Stomach smooth muscle (tissue), 2 donors: ENCODE results near the gene ZGLP1.

Experiments
- H3K27ac ChIP-seq: one replicate; pipeline ENCODE4 v1.7.0; 2013; ENCODE audit warnings: mild to moderate bottlenecking, low read length, inconsistent platforms
- H3K27me3 ChIP-seq, 2 donors: one replicate each; pipeline ENCODE4 v1.7.0; 2013; ENCODE audit warnings: low read length in 2 of 2; ENCODE audit not compliant: insufficient read depth in 2 of 2, control insufficient read depth in 1 of 2
- H3K36me3 ChIP-seq, 2 donors: one replicate each; pipeline ENCODE4 v1.7.0; 2013; ENCODE audit warnings: low read length in 2 of 2; ENCODE audit not compliant: control insufficient read depth in 2 of 2, insufficient read depth in 2 of 2
- H3K4me1 ChIP-seq: one replicate; pipeline ENCODE4 v1.7.0; 2013; ENCODE audit warnings: low read length; ENCODE audit not compliant: control insufficient read depth, insufficient read depth
- H3K4me3 ChIP-seq, 2 donors: one replicate each; pipeline ENCODE4 v1.7.0; 2013; ENCODE audit warnings: low read length in 2 of 2
- H3K9ac ChIP-seq, 2 donors: one replicate each; pipeline ENCODE4 v1.7.0; 2013; ENCODE audit warnings: low read length in 2 of 2, mild to moderate bottlenecking in 1 of 2
- H3K9me3 ChIP-seq, 2 donors: one replicate each; pipeline ENCODE4 v1.7.0; 2013; ENCODE audit warnings: low read length in 2 of 2; ENCODE audit not compliant: control insufficient read depth in 2 of 2
- donor health status: healthy.
- donor health status: Pancreatic carcinoma.

ZGLP1 gene

DNA sequence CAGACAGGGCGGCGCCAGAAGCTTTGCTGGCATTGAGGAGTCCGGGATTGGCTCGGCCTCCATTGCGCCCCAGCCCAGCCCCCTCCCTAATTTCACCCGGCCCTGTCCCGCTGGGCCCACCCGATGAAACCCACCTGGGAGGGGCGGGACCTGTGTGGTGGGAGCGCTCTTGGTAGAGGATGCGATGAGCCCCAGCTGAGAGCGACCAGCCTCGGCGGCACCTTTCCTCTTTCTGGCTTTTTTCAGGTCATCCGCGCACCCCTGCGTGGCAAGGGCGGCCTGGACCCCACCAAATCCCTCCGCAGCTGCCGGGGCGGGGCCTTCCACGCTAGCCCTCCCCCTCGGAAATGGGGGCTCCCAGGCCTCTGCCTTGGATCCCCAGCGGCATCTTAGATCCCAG is at the start of gene ZGLP1:
ZGLP1 (minus strand) TSS at position 393 of the 400 bp plus-strand sequence.
- Histone ChIP-seq H3K27ac (no peak within 1 kb of the TSS), H3K9me3 (no peaks in the 10 kb centered on the region), H3K36me3 (peaks cover 3 to 6% of the 10 kb centered on the region in 2 donors), H3K9ac (no peak within 1 kb of the TSS), H3K27me3 (no peaks in the 10 kb centered on the region), H3K4me3 (no peak within 1 kb of the TSS), H3K4me1 (peaks cover 2% of the 10 kb centered on the region)

- no peak overlapping the region for H3K9ac ChIP-seq
- no peak overlapping the region for H3K27ac ChIP-seq
- no peaks in the 10 kb centered on the region for H3K4me1 ChIP-seq
- peaks cover 11 to 24% of the 10 kb centered on the region in 2 donors for H3K36me3 ChIP-seq
- no peak overlapping the region for H3K4me3 ChIP-seq
- no peaks in the 10 kb centered on the region for H3K9me3 ChIP-seq
- H3K27me3 ChIP-seq = no peaks in the 10 kb centered on the region
Observed at GRCh38 chr19:10356431-10356830, 46.8 kb upstream of the ZGLP1 start.

GRCh38 chr19:10353793-10354391 is 44.3 kb upstream of the ZGLP1 start:
- Histone ChIP-seq H3K4me1 (no peaks in the 10 kb centered on the region), H3K27me3 (no peaks in the 10 kb centered on the region), H3K36me3 (peaks cover 13 to 28% of the 10 kb centered on the region in 2 donors), H3K27ac (no peak overlapping the region), H3K9ac (no peak overlapping the region), H3K9me3 (no peaks in the 10 kb centered on the region), H3K4me3 (no peak overlapping the region)

- Histone ChIP-seq H3K4me1 (no peaks in the 10 kb centered on the region), H3K36me3 (peaks cover 13 to 27% of the 10 kb centered on the region in 2 donors), H3K27me3 (no peaks in the 10 kb centered on the region), H3K9me3 (no peaks in the 10 kb centered on the region), H3K4me3 (peak overlapping the region in 1 of 2 donors; percentile 8), H3K27ac (no peak overlapping the region), H3K9ac (no peak overlapping the region)
Observed at GRCh38 chr19:10352764-10353671, 43.4 kb upstream of the ZGLP1 start.

DNA sequence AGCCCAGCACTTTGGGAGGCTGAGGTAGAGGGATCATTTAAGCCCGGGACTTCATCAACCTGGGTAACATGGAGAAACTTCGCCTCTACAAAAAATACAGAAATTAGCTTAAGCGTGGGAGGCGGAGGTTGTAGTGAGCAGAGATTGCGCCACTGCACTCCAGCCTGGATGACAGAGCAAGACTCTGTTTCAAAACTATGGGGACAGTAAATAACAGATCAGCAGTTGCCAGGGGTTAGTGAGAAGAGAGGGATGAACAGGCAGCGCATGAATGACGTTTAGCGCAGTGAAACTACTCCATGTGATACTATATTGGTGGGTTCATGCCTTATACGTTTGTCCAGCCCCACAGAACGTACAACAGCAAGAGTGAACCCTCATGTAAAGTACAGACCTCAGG is 36.9 kb upstream of the ZGLP1 start:
- Histone ChIP-seq H3K9ac (no peak overlapping the region), H3K4me1 (no peaks in the 10 kb centered on the region), H3K36me3 (peaks cover 7 to 12% of the 10 kb centered on the region in 2 donors), H3K4me3 (no peak overlapping the region), H3K9me3 (no peaks in the 10 kb centered on the region), H3K27ac (no peak overlapping the region), H3K27me3 (no peaks in the 10 kb centered on the region)

DNA sequence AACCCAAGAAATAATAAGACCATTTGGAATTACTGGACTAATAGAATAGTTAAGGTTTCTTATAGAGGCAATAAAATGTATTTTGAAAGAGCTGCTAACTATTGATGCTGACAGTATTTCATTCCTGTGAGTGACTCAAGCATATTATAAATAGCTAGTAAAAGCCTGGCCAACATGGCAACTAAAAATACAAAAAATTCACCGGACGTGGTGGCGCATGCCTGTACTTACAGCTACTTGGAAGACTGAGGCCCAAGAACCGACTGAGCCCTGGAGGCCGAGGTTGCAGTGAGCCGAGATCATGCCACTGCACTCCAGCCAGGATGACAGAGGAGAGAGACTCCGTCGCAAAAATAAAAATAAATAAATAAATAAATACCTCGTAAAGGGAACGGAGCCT is 35.2 kb upstream of the ZGLP1 start:
- Histone ChIP-seq H3K36me3 (peaks cover 0 to under 1% of the 10 kb centered on the region in 2 donors), H3K27ac (no peak overlapping the region), H3K9me3 (no peaks in the 10 kb centered on the region), H3K9ac (no peak overlapping the region), H3K4me1 (no peaks in the 10 kb centered on the region), H3K27me3 (no peaks in the 10 kb centered on the region), H3K4me3 (no peak overlapping the region)

DNA sequence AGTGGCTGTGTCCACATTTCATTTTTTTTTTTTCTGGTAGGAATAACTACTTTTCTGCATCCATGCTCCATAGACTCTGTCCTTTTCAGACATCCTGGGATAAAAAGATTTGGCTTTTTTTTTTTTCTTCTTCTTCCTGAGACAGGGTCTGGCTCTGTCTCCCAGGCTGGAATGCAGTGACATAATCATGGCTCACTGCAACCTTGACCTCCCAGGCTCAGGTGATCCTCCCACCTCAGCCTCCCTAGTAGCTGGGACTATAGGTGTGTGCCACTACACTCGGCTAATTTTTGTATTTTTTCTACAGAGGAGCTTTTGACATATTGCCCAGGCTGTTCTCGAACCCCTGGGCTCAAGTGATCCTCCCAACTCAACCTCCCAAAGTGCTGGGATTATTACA is 33.9 kb upstream of the ZGLP1 start:
- H3K9me3 ChIP-seq = no peaks in the 10 kb centered on the region
- H3K4me1 ChIP-seq = no peaks in the 10 kb centered on the region

GRCh38 chr19:10339977-10340376 is 30.4 kb upstream of the ZGLP1 start:
- Histone ChIP-seq H3K4me1 (peaks cover 3% of the 10 kb centered on the region), H3K9ac (no peak overlapping the region), H3K27ac (no peak overlapping the region), H3K36me3 (no peaks in the 10 kb centered on the region), H3K27me3 (no peaks in the 10 kb centered on the region), H3K4me3 (no peak overlapping the region), H3K9me3 (no peaks in the 10 kb centered on the region)

More for the DNA sequence above, 33.9 kb upstream of the ZGLP1 start:
- H3K9ac ChIP-seq = no peak overlapping the region
- no peak overlapping the region for H3K27ac ChIP-seq
- no peak overlapping the region for H3K4me3 ChIP-seq
- H3K36me3 ChIP-seq = no peaks in the 10 kb centered on the region
- H3K27me3 ChIP-seq = no peaks in the 10 kb centered on the region

- Histone ChIP-seq H3K9ac (no peak within 1 kb of the TSS), H3K36me3 (no peaks in the 10 kb centered on the region), H3K9me3 (no peaks in the 10 kb centered on the region), H3K4me3 (no peak within 1 kb of the TSS), H3K27ac (no peak within 1 kb of the TSS), H3K27me3 (no peaks in the 10 kb centered on the region), H3K4me1 (peaks cover 8% of the 10 kb centered on the region)
Observed at GRCh38 chr19:10339380-10339960, 29.9 kb upstream of the ZGLP1 start, which contains the start of gene ICAM3. Gene ICAM3 (minus strand): TSS chr19:10339624. CDS start chr19:10339614, 10 bp downstream.

DNA sequence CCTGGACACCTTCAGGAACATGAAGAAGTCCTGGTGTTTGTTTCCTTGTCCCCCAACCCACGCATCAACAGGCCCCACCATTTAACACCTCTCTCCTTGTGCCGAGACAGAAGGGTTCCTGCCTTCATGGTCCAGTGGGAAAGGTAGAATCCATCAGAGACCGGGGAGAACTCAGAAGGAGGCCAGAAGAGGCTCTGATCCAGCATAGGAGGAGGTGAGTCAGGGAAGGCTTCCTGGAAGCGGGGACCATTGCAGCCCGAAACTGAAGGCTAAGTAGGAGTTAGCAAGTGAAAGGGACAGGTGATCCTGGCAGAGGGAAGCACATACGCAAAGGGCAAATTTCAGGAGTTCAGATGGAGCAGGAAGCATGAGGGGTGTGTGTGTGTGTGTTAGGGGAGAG is 29.3 kb upstream of the ZGLP1 start:
- no peak overlapping the region for H3K9ac ChIP-seq

More for the DNA sequence above, 29.3 kb upstream of the ZGLP1 start:
- no peaks in the 10 kb centered on the region for H3K9me3 ChIP-seq
- no peak overlapping the region for H3K27ac ChIP-seq
- no peaks in the 10 kb centered on the region for H3K36me3 ChIP-seq
- H3K27me3 ChIP-seq = no peaks in the 10 kb centered on the region
- H3K4me1 ChIP-seq = peaks cover 13% of the 10 kb centered on the region
- no peak overlapping the region for H3K4me3 ChIP-seq
